EH (cell line): ENCODE data around the gene SHROOM1.

Experiments used
- DNase-seq: peaks from one replicate; pipeline ENCODE4 v3.0.0-alpha.2; 2015; ENCODE audit warnings: low read depth

Gene SHROOM1

GRCh38 chr5:132850066-132850465 is 19.6 kb upstream of the SHROOM1 start:
- peak; percentile 56 for DNase-seq

- DNase-seq: no peak
These were observed 18.9 kb upstream of the SHROOM1 start for GRCh38 chr5:132849347-132849746.

GRCh38 chr5:132848270-132848669 is 17.8 kb upstream of the SHROOM1 start:
- DNase-seq: no peak

GRCh38 chr5:132841305-132841704 is 10.9 kb upstream of the SHROOM1 start:
- DNase-seq: peak; percentile 72

- no peak for DNase-seq
These were observed 10.4 kb upstream of the SHROOM1 start for GRCh38 chr5:132840896-132841295.

GRCh38 chr5:132840313-132840712 is 9.9 kb upstream of the SHROOM1 start:
- no peak for DNase-seq

- DNase-seq: peak; percentile 80
These were observed 9.2 kb upstream of the SHROOM1 start for GRCh38 chr5:132839426-132840301.

- DNase-seq: no peak
These were observed 8.3 kb upstream of the SHROOM1 start for GRCh38 chr5:132838516-132839282.

- DNase-seq: no peak
These were observed 7.4 kb upstream of the SHROOM1 start for GRCh38 chr5:132837868-132838267.

- DNase-seq: no peak
These were observed 6.4 kb upstream of the SHROOM1 start for GRCh38 chr5:132836852-132837251.

- DNase-seq: no peak
These were observed 3.6 kb upstream of the SHROOM1 start for GRCh38 chr5:132834057-132834456.

GRCh38 chr5:132832612-132833011 is 2.2 kb upstream of the SHROOM1 start:
- no peak for DNase-seq

- DNase-seq: no peak
These were observed 831 bp upstream of the SHROOM1 start for GRCh38 chr5:132831095-132831860.

GRCh38 chr5:132829742-132830435 is 558 bp downstream of the SHROOM1 start:
- peak; percentile 75 for DNase-seq

- no peak for DNase-seq
These were observed 1.5 kb downstream of the SHROOM1 start for GRCh38 chr5:132828846-132829494.

- DNase-seq: no peak
These were observed 2.3 kb downstream of the SHROOM1 start for GRCh38 chr5:132827943-132828673.

GRCh38 chr5:132826424-132827082 is 3.9 kb downstream of the SHROOM1 start:
- DNase-seq: no peak

GRCh38 chr5:132825834-132826391 is 4.5 kb downstream of the SHROOM1 start:
- DNase-seq: no peak

- DNase-seq: no peak
These were observed 5.2 kb downstream of the SHROOM1 start for GRCh38 chr5:132825033-132825833.
